ENCODE measurements around the gene FLACC1.
"Not testable (repeated sequence)": the region's sequence is repeated elsewhere in the genome, so short reads cannot be mapped to it uniquely, and the experiment has no call there.

Gene FLACC1, protein sequence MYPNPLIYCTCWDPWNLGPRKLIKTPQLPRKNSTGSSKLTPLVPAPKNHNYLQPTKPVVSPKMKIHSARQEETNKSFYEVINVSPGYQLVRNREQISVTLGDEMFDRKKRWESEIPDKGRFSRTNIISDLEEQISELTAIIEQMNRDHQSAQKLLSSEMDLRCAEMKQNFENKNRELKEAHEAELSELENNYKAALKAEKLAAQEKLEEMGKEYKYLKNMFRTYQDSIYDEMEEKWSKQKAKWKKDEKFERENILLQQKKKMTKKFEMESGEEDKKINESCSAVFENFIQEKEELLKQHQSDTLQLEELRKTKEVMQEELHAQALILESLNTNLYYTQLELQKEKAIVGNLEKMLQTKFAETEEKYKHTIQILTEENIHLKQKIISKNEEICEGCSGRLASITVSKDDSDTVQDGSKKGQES
- total RNA-seq = 5.1 to 6.6 reads per million in 2 donors

DNA sequence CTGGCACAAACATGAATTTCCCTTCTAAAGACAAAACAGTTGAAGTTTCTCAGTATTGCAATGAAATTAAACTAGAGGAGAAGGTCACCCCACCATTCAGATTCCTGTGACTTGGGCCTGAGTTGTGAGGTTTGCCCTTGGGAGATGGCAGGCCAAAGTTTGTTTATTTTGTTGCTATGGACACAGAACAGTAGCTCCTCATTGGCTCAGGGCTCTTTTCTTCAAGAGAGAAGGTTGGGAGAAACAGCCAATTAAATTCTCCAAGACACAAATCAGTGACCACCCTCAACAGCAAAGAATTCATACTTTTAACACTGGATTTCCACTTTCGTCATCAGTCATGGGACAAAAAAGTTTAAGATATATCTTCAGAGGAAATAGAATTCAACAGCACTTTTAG, at the start of gene FLACC1:
FLACC1 (minus strand) TSS at position 125 of the 400 bp plus-strand sequence. CDS start 5,941 bp downstream, outside the sequence.
- no peak for DNase-seq

DNA sequence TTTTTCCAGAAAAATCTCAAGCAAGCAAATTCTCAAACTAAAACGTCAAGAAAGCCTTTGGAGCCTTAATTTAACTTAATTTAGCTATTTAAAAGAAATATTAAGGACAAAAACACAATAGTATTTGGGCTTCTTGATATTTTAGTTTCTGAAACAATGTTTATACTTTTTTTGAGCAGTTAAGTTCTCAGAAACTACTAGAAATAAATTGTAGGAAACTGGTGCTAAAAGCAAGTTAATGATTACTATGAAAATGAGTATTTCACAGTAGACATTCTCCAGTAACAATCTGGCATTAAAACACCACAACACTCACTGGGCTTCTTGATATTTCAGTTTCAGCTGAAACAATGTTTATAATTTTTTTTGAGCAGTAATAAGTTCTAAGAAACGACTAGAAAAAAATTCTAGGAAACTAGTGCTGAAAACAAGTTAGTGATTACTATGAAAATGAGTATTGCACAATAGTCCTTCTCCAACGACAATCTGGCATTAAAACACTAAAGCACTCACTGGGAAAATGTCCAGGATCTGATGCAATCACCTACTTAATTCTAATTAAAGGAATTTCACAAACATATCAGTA, 49.0 kb upstream of the FLACC1 start:
- DNase-seq = no peak

DNA sequence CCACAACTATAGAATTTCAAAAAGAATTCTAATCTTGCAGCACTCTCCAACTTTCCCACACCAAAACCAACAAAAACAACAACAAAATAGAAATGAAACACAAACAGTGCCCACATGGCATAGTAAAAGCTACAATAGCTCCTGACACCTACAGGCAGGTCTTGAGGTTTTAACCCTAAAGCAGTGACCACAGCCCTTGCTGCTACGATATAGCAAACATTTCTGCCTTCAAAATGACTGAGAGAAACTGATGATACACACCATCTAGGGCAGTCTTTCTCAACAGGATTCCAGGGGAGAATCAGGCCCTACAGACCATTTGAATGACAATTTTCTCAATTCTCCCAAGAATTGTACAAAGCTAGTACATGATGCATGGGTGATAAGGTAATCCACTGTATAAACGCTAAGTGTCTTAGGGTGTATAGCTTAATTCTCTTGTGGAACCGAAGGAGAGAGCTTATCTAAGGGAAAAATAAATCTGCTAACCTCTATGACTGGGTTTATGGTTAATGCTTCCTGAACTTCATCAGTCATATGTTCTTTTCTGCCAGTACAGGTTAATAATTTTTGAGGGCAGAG, 47.6 kb upstream of the FLACC1 start:
- DNase-seq = no peak

DNA sequence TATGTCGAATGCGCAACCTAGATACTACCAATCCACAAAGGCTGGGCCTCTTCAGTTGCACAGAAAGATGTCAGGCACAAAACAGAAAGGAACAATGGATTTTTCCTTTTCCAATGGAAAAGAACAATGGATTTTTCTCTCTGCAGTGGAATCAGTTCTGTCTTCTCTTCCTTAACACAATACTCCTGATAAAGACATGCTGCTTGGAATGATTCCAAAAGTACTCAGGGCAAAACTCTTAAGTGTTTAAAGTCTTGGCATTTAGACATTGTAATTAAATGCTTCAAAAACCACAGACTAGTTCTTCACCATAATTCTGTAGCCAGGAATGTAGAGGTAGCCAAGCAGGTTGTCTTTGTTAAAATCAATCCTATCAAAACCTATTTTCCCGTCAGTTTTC, 46.7 kb upstream of the FLACC1 start:
- DNase-seq = no peak

DNA sequence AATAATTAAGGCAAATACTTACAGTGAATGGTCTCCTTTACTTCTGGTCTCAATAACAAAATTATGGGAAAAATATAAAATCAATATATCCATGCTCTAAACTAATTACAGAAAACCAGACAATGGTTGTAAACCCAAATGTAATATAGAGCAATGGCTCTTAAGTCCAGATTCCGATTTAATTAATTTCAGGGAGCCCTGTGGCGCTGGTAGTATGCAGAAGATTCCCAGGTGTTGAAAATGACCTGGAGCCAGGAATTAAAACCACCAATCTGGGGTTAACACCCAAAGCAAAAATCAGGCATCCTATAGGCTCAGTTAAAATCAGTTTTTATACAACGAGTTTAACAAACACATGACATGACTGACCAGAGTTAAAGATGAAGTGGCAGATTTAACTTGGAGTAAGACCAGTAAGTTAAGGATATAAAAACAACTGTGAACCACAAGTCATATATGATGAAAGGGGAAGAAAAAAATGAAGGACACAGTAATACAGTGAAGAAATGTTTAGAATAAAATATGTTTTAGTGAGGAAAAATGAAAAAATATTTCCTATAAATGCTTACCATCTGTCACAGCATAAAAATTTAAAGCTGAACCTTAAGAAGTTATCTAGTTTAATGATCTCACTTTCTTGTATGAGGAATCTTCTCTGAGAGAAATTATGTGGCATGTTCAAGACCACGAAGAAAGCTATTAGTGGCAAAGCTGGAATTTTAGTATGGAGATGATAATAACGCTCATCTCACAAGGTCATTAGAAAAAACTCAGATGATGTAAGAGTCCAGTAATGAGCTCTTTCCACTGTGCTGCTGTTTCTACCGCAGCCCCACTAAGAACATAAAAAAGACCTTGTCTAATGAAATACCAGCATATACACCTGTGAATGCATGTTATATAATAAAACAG, 45.8 kb upstream of the FLACC1 start:
- DNase-seq = no peak

DNA sequence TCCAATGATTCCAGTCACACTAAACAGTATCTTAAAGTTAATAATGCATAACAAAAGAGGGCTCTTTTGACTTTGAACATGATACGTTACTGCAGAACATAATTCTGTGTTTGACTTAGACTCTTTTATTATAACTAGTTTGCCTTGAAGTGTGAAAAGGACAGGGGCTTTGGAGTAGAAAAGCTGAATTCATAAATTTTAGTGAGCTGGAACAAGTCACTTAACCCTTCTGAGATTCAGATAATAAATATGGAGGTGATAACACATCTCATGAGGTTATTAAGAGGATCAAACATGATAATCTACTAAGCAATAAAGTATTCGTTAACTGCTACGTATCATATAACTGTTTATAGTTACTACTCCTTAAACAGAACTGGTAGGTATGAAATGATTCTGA, 44.7 kb upstream of the FLACC1 start:
- no peak for DNase-seq

DNA sequence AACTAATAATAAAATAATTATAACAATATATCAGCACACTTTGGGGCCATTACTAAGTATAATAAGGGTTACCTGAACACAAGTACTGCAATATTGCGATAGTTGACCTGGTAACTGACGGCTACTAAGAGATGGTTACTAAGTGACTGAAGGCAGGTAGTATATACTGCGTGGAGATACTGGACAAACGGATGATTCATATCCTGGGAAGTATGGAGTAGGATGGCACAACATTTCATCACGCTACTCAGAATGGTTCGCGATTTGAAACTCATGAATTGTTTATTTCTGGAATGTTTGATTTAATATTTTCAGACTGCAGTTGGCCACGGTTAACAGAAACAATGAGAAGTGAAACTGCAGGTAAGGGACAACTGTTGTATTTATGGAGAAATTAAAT, 39.5 kb upstream of the FLACC1 start:
- DNase-seq = no peak

DNA sequence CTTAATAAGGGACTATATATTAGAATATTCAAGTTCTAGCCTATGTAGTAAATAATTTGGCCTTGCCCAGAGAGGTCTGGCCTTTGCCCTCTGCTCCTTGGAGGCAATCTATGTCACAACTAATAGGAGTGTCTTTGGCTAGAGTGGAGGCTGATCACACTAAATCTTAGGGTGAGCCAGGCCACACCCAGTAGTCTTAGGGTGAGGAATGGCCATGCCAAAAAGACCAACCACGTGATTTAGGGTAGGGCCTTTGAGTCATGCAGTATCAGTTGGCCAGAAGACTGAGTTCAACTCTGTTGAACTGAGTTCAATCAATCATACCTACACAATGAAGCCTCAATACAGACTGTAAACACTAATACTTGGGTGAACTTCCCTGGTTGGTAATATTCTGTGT, 26.0 kb upstream of the FLACC1 start:
- no peak for DNase-seq

DNA sequence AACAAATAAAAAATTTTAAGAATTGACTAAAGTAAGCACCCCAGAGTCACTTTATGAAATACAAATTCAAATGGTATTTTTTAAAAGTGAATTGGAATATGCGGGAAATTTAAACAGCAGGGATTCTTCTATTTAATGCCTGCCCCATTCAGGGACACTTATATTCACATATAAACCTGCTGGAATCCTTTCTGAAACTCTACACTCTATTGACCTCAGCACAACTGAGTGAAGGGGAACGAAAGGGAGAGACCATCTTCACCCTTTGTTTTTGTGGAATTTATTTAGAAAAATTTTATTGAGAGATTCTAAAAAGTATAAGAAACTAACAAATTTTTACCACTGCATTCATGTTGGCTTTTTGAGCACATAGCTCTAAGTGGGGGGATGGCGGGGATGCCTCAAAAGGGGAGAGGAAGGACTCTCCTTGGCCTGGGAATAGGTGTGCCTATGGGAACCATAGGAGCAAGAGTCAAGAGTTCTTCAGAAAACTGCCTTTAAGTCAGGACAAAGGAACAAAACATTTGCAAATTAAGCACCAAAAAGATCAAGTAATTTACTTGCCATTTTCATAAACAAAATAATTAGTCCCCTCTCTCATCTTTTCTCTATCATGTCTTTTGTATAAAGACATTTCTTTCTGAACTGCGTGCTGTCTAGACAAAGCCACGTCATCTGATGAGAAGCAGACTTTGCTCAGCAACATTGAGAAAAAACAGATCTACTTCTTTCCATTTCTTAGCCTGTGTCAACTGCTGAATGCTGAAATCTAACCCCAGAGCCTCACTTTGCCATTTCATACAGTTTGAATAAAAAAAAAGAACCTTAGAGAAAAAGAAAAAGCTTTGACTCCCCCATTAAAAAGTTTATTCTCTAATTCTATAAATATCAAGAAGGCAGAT, 21.6 kb upstream of the FLACC1 start:
- DNase-seq = no peak

DNA sequence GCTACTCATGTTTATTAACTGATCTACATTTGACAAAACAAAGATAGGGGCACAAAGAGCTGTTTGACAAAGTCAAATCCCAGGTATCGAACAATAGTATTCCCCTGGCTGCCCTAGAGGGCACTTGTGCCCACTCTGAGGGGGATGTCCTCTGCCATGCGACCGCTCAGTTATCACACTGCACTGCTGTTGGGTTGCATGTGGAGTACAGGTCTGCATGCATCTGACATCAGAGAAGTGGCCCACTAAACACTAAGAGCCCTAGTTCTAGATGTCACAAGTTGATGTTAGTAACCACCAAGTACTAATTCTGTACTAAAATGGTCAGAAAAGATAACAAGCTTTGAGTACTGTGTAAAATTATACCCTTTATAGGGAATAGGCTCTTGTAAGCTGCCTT, 20.1 kb upstream of the FLACC1 start:
- DNase-seq = no peak

DNA sequence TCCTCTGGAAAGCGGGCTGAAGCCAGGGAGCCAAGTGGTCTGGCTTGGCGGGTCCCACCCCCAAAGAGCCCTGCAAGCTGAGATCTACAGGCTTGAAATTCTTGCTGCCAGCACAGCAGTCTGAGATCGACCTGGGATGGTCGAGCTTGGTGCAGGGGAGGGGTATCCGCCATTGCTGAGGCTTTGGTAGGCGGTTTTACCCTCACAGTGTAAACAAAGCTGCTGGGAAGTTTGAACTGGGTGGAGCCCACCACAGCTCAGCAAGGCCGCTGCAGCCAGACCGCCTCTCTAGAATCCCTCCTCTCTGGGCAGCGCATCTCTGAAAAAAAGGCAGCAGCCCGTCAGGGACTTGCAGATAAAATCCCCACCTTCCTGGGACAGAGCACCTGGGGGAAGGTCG, 12.6 kb upstream of the FLACC1 start:
- DNase-seq = no peak

DNA sequence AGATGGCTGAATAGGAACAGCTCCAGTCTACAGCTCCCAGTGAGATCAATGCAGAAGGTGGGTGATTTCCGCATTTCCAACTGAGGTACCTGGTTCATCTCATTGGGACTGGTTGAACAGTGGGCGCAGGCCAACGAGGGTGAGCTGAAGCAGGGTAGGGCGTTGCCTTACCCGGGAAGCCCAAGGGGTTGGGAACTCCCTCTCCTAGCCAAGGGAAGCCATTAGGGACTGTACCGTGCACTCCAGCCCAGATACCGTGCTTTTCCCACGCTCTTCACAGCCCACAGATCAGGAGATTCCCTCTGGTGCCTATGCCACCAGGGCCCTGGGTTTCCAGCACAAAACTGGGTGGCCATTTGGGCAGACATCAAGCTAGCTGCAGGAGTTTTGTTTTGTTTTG, 12.2 kb upstream of the FLACC1 start:
- DNase-seq = not testable (repeated sequence)

DNA sequence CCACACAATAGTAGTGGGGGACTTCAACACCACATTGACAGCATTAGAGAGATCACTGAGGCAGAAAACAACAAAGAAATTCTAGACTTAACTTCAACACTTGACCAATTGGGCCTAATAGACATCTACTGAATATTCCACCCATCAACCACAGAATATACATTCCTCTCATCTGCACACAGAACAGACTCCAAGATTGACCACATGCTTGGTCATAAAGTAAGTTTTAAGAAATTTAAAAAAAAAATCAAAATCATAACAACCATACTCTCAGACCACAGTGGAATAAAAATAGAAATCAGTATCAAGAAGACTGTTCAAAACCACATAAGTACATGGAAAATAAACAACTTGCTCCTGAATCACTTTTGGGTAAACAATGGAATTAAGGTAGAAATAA, 9.0 kb upstream of the FLACC1 start:
- no peak for DNase-seq

DNA sequence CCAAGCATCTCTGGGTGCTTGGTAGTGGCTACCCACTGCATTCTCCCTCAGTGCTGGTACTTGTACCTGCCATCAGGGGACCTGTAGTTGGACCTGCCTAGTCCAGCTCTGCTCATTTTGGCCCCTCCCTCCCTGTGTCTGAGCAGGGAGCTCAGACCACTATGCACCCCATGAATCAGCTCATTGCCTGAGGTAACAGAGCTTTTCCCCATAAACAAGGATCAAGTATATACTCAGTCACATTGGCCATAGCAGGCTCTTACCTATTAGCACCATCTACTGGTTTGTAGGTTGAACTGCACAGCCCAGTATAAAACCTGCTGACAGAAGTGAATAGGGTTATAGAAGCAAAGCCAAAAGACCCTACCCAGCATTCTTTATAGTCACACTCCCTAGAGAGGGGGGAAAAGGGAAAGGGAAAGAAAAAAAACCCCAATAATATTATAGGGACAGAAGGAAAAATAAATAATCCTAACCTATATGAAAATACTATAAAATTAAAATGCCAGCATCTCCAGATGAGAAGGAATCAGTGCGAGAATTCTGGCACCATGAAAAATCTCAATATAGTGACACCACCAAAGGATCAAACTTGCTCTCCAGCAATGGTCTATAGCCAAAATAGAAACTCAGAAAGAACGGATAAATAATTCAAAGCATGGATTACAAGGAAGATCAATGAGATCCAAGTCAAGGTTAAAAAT, 6.9 kb upstream of the FLACC1 start:
- no peak for DNase-seq

DNA sequence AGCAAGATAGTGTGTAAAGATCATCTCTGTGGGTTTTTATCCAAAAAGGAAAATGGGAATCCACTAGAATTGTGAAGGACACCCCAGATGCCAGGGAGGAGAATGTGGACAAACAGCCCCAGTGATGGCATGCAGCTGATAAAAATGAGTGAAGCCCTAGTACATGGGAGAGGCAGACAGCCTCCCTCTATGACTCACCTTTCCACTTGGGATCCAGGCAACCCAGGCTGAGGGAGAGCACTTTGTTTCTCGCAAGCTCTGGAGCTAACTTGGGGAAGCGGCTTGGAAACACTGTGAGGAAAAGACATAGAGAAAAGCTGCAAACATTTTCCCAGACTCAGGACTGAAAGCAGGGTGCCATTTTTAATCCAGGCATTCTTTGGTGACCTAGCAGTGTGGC, 5.3 kb upstream of the FLACC1 start:
- DNase-seq = no peak

DNA sequence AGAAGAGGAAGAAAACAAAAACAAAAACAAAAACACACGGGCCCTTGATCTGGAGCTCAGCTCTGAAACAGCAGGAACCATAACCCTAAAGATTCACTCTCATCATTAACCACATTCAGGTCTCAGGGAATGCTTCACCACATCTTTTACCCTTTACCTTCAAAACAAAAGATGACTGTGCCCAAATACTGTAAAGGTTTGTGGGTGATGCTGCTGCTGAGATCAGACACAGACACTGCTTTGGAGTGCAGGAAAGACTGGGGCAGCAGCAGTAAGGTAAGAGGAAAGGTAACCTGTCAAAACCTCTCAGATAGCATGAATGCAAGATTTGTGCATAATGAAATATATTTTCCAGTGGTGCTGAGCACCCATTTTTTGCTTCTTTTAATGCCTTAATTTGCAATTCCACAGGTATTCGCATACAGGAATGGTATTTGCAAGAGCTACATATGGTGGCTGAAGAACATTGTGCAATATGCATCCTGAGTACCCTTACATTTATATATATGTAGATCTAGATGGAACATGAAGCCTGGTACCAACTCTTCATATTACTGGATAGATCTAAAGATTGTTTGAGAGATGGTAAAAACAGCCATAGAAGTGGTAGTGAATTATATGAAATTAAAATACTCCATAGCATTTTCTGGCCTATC, 4.1 kb upstream of the FLACC1 start:
- DNase-seq = no peak

DNA sequence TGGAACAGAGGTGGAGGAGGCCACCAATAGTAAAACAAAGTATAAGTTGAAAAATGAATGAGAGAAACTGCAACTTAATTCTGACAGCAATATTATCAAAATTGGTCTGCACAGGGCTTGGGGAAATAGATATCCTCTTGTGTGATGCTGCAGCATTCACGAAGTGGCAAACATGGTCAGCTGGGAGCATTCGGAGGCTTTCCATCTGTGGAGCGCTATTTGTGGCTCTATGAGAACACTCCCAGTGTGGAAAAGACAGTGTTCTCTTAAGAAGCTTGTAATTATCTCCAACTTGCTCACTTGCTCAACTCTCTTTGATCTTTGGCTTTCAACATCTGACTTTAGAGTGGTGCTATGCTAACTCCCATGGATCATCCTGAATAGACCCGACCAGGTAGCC, 3.1 kb upstream of the FLACC1 start:
- no peak for DNase-seq

DNA sequence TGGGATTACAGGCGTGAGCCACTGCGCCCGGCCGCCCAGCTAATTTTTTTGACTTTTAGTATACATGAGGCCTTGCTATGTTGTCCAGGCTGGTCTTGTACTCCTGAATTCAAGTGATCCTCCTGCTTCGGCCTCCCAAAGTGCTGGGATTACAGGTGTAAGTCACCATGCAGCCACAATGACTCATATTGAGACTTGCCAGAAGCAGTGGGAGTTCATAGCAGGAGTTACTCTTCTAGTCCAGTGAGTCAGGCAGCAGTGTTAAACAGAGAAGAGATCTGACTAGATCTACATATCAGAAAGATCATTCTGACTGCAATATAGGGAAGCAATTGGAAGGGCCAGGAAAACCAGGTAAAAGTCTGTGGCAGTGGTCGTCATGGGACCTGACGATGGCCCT, 1.5 kb upstream of the FLACC1 start:
- no peak for DNase-seq

DNA sequence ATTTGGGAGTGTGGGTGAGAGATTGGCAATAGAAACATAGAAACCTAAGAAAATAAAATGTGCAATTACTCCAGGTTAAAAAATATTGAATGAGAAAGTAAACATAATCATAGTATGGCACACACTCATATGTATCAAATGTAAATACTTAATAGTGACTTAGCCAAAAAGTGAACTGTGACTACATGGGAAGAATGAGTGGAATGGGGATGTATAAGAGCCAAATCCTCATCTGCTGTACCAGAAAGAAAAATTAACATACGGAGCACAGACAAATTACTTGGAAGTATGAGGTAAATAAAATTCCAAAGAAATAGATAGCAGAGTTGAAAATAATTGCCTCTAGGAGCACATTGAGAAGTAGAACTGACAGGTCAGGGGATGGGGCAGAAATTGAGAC, 4.0 kb downstream of the FLACC1 start:
- DNase-seq = no peak

DNA sequence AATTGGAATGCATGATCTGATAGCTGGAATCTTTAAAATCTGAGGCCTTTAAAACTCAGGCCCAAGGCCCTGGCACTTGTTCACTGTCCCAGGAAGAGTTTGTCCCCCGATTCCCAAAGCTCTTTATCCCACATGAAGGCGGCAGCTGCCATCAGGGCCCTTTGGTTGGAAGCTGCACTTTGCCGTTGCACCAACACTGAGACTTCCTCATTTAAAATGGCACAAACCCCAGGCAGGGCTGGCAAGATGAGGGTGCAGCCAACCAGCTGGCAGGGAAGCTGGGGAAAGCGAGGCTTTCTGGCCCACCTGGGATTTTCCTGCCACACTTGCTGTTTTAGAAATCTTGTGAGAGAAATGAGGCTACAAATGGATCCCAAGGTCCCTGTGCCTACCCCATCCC, 6.3 kb downstream of the FLACC1 start:
- no peak for DNase-seq

DNA sequence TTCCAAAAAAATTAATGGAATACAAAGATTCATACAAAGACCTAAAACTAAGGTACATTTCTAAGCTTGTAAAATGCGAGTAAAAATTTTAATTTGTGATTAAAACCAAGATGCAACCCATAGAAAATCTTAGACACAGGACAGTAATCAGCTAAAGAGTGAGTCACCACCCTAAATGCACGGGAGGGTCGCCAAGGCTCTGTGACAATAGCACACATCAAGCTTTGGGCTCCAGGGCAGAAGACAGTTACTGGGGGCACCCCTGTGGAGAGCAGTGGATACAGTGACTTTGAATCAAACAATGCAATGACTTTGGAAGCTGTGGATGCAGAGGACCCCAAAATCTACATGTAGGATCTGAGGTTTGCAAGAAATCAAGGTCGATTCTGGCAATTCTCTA, 7.5 kb downstream of the FLACC1 start:
- no peak for DNase-seq

Measured in T-helper 9 cell (primary cell).